H1 (cell line): ENCODE measurements around the gene TRIOBP. TPM values are rescaled to one million over a fixed set of nuclear protein-coding genes. Genes with fewer than 3 reads are reported as not detected.

Source experiments
- CTCF ChIA-PET: fragments of 300-600 bp; sonication (Branson Sonifier 250); formaldehyde crosslinking; loops from one replicate; lab custom pipeline; 2021; ENCODE audit not compliant: partially characterized antibody; lab: Charles Lee
- POLR2A ChIA-PET: fragments of 300-600 bp; sonication (Branson Sonifier 250); formaldehyde crosslinking; loops from one replicate; lab custom pipeline; 2021; ENCODE audit warnings: inconsistent platforms; ENCODE audit not compliant: partially characterized antibody; lab: Charles Lee
- DNase-seq, 2 experiments: peaks; one replicate each; pipeline versions ENCODE4 v3.0.0 to v3.0.0-alpha.2; 2010 to 2022; ENCODE audit warnings: low spot score in 2 of 2, low read depth in 1 of 2, mixed read lengths in 1 of 2
- FAIRE-seq: peaks from 2 replicates; lab custom pipeline; 2011; peaks lifted over from hg19 to GRCh38; lab: Jason Lieb, UNC
- H2AFZ ChIP-seq: 2 replicates; pipeline ENCODE4 v1.8.1; 2012; ENCODE audit warnings: low read length, inconsistent platforms
- H2AK5ac ChIP-seq: 2 replicates; pipeline ENCODE4 v1.6.1; 2013; ENCODE audit warnings: low read depth, low read length
- H2BK120ac ChIP-seq: replicated peaks from 2 replicates; pipeline ENCODE3; 2013; ENCODE audit warnings: low read depth, low read length, inconsistent platforms
- H2BK12ac ChIP-seq: 2 replicates; pipeline ENCODE4 v1.6.1; 2013; ENCODE audit warnings: low read depth, low read length
- H2BK15ac ChIP-seq: 2 replicates; pipeline ENCODE4 v1.6.1; 2013; ENCODE audit warnings: low read length
- H2BK20ac ChIP-seq: 2 replicates; pipeline ENCODE4 v1.6.1; 2013; ENCODE audit warnings: low read length
- H2BK5ac ChIP-seq: 2 replicates; pipeline ENCODE4 v1.6.1; 2013; ENCODE audit warnings: low read depth, low read length
- H3K14ac ChIP-seq: 2 replicates; pipeline ENCODE4 v1.6.1; 2013; ENCODE audit warnings: inconsistent platforms; ENCODE audit not compliant: insufficient read length
- H3K18ac ChIP-seq: 2 replicates; pipeline ENCODE4 v1.6.1; 2013; ENCODE audit warnings: low read length; ENCODE audit errors: extremely low read depth
- H3K23ac ChIP-seq: 2 replicates; pipeline ENCODE4 v1.6.1; 2013; ENCODE audit warnings: inconsistent platforms; ENCODE audit not compliant: insufficient read length
- H3K23me2 ChIP-seq: 2 replicates; pipeline ENCODE4 v1.6.1; 2013; ENCODE audit warnings: low read depth, low read length
- H3K27ac ChIP-seq: 2 replicates; pipeline ENCODE4 v1.6.1; 2011; ENCODE audit warnings: low read depth, low read length, inconsistent platforms
- H3K27me3 ChIP-seq, 4 experiments: replicated peaks in 1 of 4; 1 replicate in 1 of 4; 2 replicates in 3 of 4; pipeline versions ENCODE4 v1.6.1 to v1.8.1; 2011 to 2013; ENCODE audit warnings: low read length in 3 of 4, mild to moderate bottlenecking in 3 of 4, inconsistent platforms in 2 of 4, mixed read lengths in 2 of 4, moderate library complexity in 1 of 4; ENCODE audit not compliant: control insufficient read depth in 3 of 4, insufficient read depth in 3 of 4; ENCODE audit errors: extremely low read depth in 1 of 4
- H3K36me3 ChIP-seq, 4 experiments: 2 replicates each; pipeline versions ENCODE4 v1.6.1 to v1.8.1; 2011 to 2013; ENCODE audit warnings: mild to moderate bottlenecking in 4 of 4, low read length in 3 of 4, moderate library complexity in 2 of 4, control low read depth in 1 of 4, inconsistent platforms in 1 of 4; ENCODE audit not compliant: insufficient read depth in 4 of 4, control insufficient read depth in 2 of 4
- H3K4ac ChIP-seq: replicated peaks from 2 replicates; pipeline ENCODE3; 2013; ENCODE audit warnings: low read length, low read depth, mixed read lengths, inconsistent platforms; ENCODE audit not compliant: insufficient read length
- H3K4me1 ChIP-seq, 4 experiments: replicated peaks in 1 of 4; 1 replicate in 1 of 4; 2 replicates in 3 of 4; pipeline versions ENCODE4 v1.6.1 to v1.8.1; 2011 to 2013; ENCODE audit warnings: low read length in 3 of 4, inconsistent platforms in 2 of 4, mixed read lengths in 1 of 4; ENCODE audit not compliant: insufficient read depth in 4 of 4, control insufficient read depth in 3 of 4
- H3K4me2 ChIP-seq, 2 experiments: 2 replicates each; pipeline versions ENCODE4 v1.6.1 to v1.8.1; 2011 to 2013; ENCODE audit warnings: low read depth in 2 of 2, low read length in 2 of 2, control low read depth in 1 of 2, inconsistent platforms in 1 of 2, mild to moderate bottlenecking in 1 of 2; ENCODE audit not compliant: insufficient read depth in 1 of 2
- H3K4me3 ChIP-seq, 4 experiments: fragments of 200-600, 300-600 bp in 1 of 4; sonication (generic), shearing (Covaris generic), sonication (Bioruptor Twin) in 1 of 4; 2 replicates each; pipeline versions ENCODE4 v1.5.1 to v1.8.1; 2011 to 2016; ENCODE audit warnings: low read length in 4 of 4, low read depth in 3 of 4, control low read depth in 2 of 4, inconsistent platforms in 2 of 4, mild to moderate bottlenecking in 2 of 4, mixed read lengths in 1 of 4, moderate library complexity in 1 of 4; ENCODE audit not compliant: insufficient read depth in 2 of 4; ENCODE audit errors: extremely low read depth in 1 of 4
- H3K56ac ChIP-seq: replicated peaks from 2 replicates; pipeline ENCODE3; 2013; ENCODE audit warnings: low read depth, mild to moderate bottlenecking, mixed read lengths, low read length, inconsistent platforms; ENCODE audit not compliant: insufficient read length
- H3K79me1 ChIP-seq: 2 replicates; pipeline ENCODE4 v1.6.1; 2013; ENCODE audit warnings: low read depth, low read length, control low read depth
- H3K79me2 ChIP-seq, 2 experiments: 2 replicates each; pipeline versions ENCODE4 v1.6.1 to v1.8.1; 2012 to 2013; ENCODE audit warnings: low read length in 2 of 2, mild to moderate bottlenecking in 2 of 2, inconsistent platforms in 1 of 2; ENCODE audit not compliant: insufficient read depth in 2 of 2, control insufficient read depth in 1 of 2
- H3K9ac ChIP-seq, 4 experiments: replicated peaks in 1 of 4; 1 replicate in 1 of 4; 2 replicates in 3 of 4; pipeline versions ENCODE4 v1.6.1 to v1.8.1; 2011 to 2013; ENCODE audit warnings: low read depth in 3 of 4, low read length in 3 of 4, control low read depth in 2 of 4, mild to moderate bottlenecking in 2 of 4, moderate library complexity in 2 of 4, inconsistent platforms in 1 of 4; ENCODE audit errors: extremely low read depth in 1 of 4
- H3K9me3 ChIP-seq, 2 experiments: 2 replicates each; pipeline versions ENCODE4 v1.6.1 to v1.8.1; 2012 to 2013; ENCODE audit warnings: mild to moderate bottlenecking in 2 of 2, moderate library complexity in 2 of 2, control low read depth in 1 of 2, inconsistent platforms in 1 of 2, low read depth in 1 of 2, low read length in 1 of 2, mixed read lengths in 1 of 2; ENCODE audit not compliant: insufficient read depth in 2 of 2
- H4K20me1 ChIP-seq, 2 experiments: replicated peaks in 1 of 2; 2 replicates each; pipeline versions ENCODE3 to v1.8.1; 2011 to 2013; ENCODE audit warnings: inconsistent platforms in 2 of 2, low read length in 2 of 2, mild to moderate bottlenecking in 1 of 2; ENCODE audit not compliant: insufficient read depth in 2 of 2, control insufficient read depth in 1 of 2
- H4K5ac ChIP-seq: 2 replicates; pipeline ENCODE4 v1.6.1; 2013; ENCODE audit warnings: low read length, low read depth, mixed read lengths, inconsistent platforms; ENCODE audit not compliant: insufficient read length
- H4K8ac ChIP-seq: 2 replicates; pipeline ENCODE4 v1.8.0; 2013; ENCODE audit warnings: mild to moderate bottlenecking, moderate library complexity, low read length, inconsistent platforms; ENCODE audit not compliant: insufficient read depth; ENCODE audit errors: extremely low read depth
- H4K91ac ChIP-seq: replicated peaks from 2 replicates; pipeline ENCODE3; 2013; ENCODE audit warnings: low read length, mixed read lengths, inconsistent platforms; ENCODE audit not compliant: insufficient read length
- ASH2L ChIP-seq: fragments of 200-600, 300-600 bp; sonication (generic); IDR thresholded peaks from one replicate; pipeline ENCODE4 v1.7.1; 2017; ENCODE audit warnings: low read length
- ATF3 ChIP-seq: IDR thresholded peaks from 2 replicates; pipeline ENCODE4 v1.6.1; 2011; ENCODE audit warnings: low read depth, mild to moderate bottlenecking, low read length; ENCODE audit not compliant: insufficient read depth
- CHD2 ChIP-seq: IDR thresholded peaks from 2 replicates; pipeline ENCODE4 v1.6.1; 2012; ENCODE audit warnings: low read length, improper control_type of control experiment
- CTBP2 ChIP-seq: IDR thresholded peaks from 2 replicates; pipeline ENCODE4 v1.7.0; 2011; ENCODE audit warnings: borderline replicate concordance, mild to moderate bottlenecking, moderate library complexity, mixed read lengths, low read length; ENCODE audit not compliant: insufficient read depth, insufficient read length
- JUND ChIP-seq: IDR thresholded peaks from 2 replicates; pipeline ENCODE4 v1.6.1; 2011; ENCODE audit warnings: mild to moderate bottlenecking, improper control_type of control experiment, low read length
- KDM4A ChIP-seq: IDR thresholded peaks from one replicate; pipeline ENCODE4 v1.7.1; 2012; ENCODE audit warnings: low read depth, mild to moderate bottlenecking, moderate library complexity, low read length, inconsistent platforms; ENCODE audit not compliant: severe bottlenecking
- PHF8 ChIP-seq: fragments of 200-600 bp; sonication (generic); conservative IDR thresholded peaks from 2 replicates; pipeline ENCODE4 v1.7.1; 2012; ENCODE audit warnings: low read depth, mild to moderate bottlenecking, inconsistent platforms, low read length, moderate library complexity
- SUZ12 ChIP-seq: fragments of 200-600 bp; sonication (generic); IDR thresholded peaks from 2 replicates; pipeline ENCODE4 v1.6.1; 2012; ENCODE audit warnings: mild to moderate bottlenecking, inconsistent platforms, low read length, moderate library complexity, mixed read lengths
- TCF12 ChIP-seq: IDR thresholded peaks from 2 replicates; pipeline ENCODE4 v1.6.1; 2011; ENCODE audit warnings: low read depth, mild to moderate bottlenecking, low read length
- TEAD4 ChIP-seq: IDR thresholded peaks from 2 replicates; pipeline ENCODE4 v1.6.1; 2012; ENCODE audit warnings: low read depth, low read length, inconsistent platforms, mixed read lengths
- WGBS, 2 experiments: shearing (Covaris generic) in 1 of 2; methylation state at CpG; one replicate each; pipeline versions ENCODE4 v1.1.6 to v1.1.7; 2013 to 2015; ENCODE audit warnings: low lambda C conversion rate in 2 of 2, mixed read lengths in 2 of 2, inconsistent platforms in 1 of 2, low coverage in 1 of 2, missing lambda C conversion rate in 1 of 2; ENCODE audit not compliant: insufficient replicate concordance in 2 of 2, insufficient coverage in 1 of 2, insufficient read length in 1 of 2; ENCODE audit errors: extremely low coverage in 1 of 2, missing lambda C conversion rate in 1 of 2; 5-methylcytosine and 5-hydroxymethylcytosine counted together
- polyA plus RNA-seq, 7 experiments: library from polyadenylated mRNA; depleted of rRNA in 3 of 7; stranded (reverse) in 5 of 7; unstranded in 2 of 7; fragments of >200 nt in 5 of 7; fragments of 200-250 nt in 2 of 7; gene quantifications; 1 replicate in 5 of 7; 2 replicates in 1 of 7; 4 replicates in 1 of 7; pipeline versions ENCODE4 v1.2.1 to v1.2.3, GENCODE V29; 2011 to 2013; ENCODE audit warnings: missing spikeins in 2 of 7, mixed read lengths in 2 of 7
- total RNA-seq: library from RNA; stranded (reverse); fragmentation: NEBNext Ultra II Directional; extraction: Animal tissue kit (Norgen Biotek cat#: 25700); gene quantifications from 2 replicates; pipeline ENCODE4 v1.2.1, GENCODE V29; 2021

TRIOBP gene
- total and polyA plus RNA-seq, 2 of the 8 experiments (the other 6 are each of a cell fraction or from before 2014, with no cell fraction given) = 18.2 to 27.3 TPM

- no peak overlapping the region for H2BK20ac ChIP-seq
- peaks cover 0 to 21% (median 11%) of the 10 kb centered on the region in 4 experiments; a peak in 5 of 7 replicates for H3K27me3 ChIP-seq
- 2% methylated on average over 30 of the region's 64 CpGs; no CpG with 5 or more reads in 1 of the 2 experiments for WGBS, 2 experiments
- no peak overlapping the region for H3K14ac ChIP-seq
- peak overlapping the region; percentile 39; the same call in 1 of the 2 replicates for H2BK12ac ChIP-seq
- H3K4me1 ChIP-seq = peaks cover 0 to 18% (median 9%) of the 10 kb centered on the region in 4 experiments; a peak in 6 of 7 replicates
- peak overlapping the region; percentile 47 for H3K4ac ChIP-seq
- H3K4me3 ChIP-seq = peak overlapping the region; percentile 72 to 93 (median 72)
- H3K79me2 ChIP-seq = peaks cover 0 to 3% of the 10 kb centered on the region in 2 experiments; a peak in 1 of 4 replicates
- no peak overlapping the region for H2BK15ac ChIP-seq
- DNase-seq (peak in 1 of 2 experiments; percentile 71), FAIRE-seq (no peak)
- H3K18ac ChIP-seq = peak overlapping the region; percentile 78
- peak overlapping the region; percentile 64 for H3K56ac ChIP-seq
- peak overlapping the region; percentile 91; the same call in 1 of the 2 replicates for H2BK5ac ChIP-seq
- peak overlapping the region; percentile 35 to 88 (median 68); a peak in 5 of 7 replicates for H3K9ac ChIP-seq
- H2BK120ac ChIP-seq = no peak overlapping the region
- POLR2A ChIA-PET = interaction anchor here (0.9 to 5.0 kb wide), 12 partner anchors 9 to 121 kb away, joined by 3 to 24 read pairs (median 4); partner anchors contain the start of gene GCAT
- H2AK5ac ChIP-seq = no peak overlapping the region
- H3K27ac ChIP-seq = peak overlapping the region; percentile 77
- H3K23me2 ChIP-seq = peaks cover 15% of the 10 kb centered on the region
- H3K4me2 ChIP-seq = peak overlapping the region; percentile 93 to 99
- H3K79me1 ChIP-seq = peaks cover 3% of the 10 kb centered on the region; the same call in 1 of the 2 replicates
- H4K8ac ChIP-seq = peak overlapping the region; percentile 81; the same call in 1 of the 2 replicates
- no peak overlapping the region for H4K91ac ChIP-seq
- H3K23ac ChIP-seq = no peak overlapping the region
- H2AFZ ChIP-seq = no peak overlapping the region
- H3K9me3 ChIP-seq = no peaks in the 10 kb centered on the region
- no peaks in the 10 kb centered on the region for H3K36me3 ChIP-seq
- H4K20me1 ChIP-seq = peaks cover 12 to 24% of the 10 kb centered on the region in 2 experiments
- H4K5ac ChIP-seq = peak overlapping the region; percentile 83
- CTCF ChIA-PET = interaction anchor here (0.6 to 2.5 kb wide), 4 partner anchors 11 to 140 kb away, joined by 3 to 12 read pairs (median 4); no protein-coding TSS in a partner anchor
- peak; percentile 66 for TF ChIP-seq KDM4A
- TF ChIP-seq TCF12 = no peak
- no peak for TF ChIP-seq ASH2L
- TF ChIP-seq TEAD4 = no peak
- no peak; the same call in 1 of the 2 replicates for TF ChIP-seq PHF8
- TF ChIP-seq JUND = no peak
- no peak for TF ChIP-seq CHD2
- no peak for TF ChIP-seq SUZ12
- no peak for TF ChIP-seq CTBP2
- no peak for TF ChIP-seq ATF3
Measured at GRCh38 chr22:37746366-37747079, 49.7 kb downstream of the TRIOBP start.
